OCI-LY3 (cell line): ENCODE results near the gene ATP6V1A.

ENCODE experiments used
- H2AFZ ChIP-seq: fragments of 200-600, 300-600 bp; shearing (Covaris generic); 2 replicates; pipeline ENCODE4 v1.6.0; 2014; ENCODE audit warnings: antibody characterized with exemption, low read depth, low read length
- H3K27ac ChIP-seq: fragments of 200-600, 300-600 bp; sonication (generic); 2 replicates; pipeline ENCODE4 v1.5.1; 2014; ENCODE audit warnings: mild to moderate bottlenecking, low read length, moderate library complexity, mixed read lengths
- H3K27me3 ChIP-seq: fragments of 200-600, 300-600 bp; sonication (generic); 2 replicates; pipeline ENCODE4 v1.6.1; 2014; ENCODE audit warnings: low read depth, low read length, mixed read lengths
- H3K36me3 ChIP-seq: fragments of 200-600, 300-600 bp; sonication (generic); replicated peaks from 2 replicates; pipeline ENCODE3; 2014; ENCODE audit warnings: low read depth, low read length, mixed read lengths
- H3K4me1 ChIP-seq: fragments of 300-600, 200-600 bp; sonication (generic); 2 replicates; pipeline ENCODE4 v1.6.1; 2014; ENCODE audit warnings: low read length, mixed read lengths
- H3K4me2 ChIP-seq: fragments of 200-600, 300-600 bp; sonication (generic); 2 replicates; pipeline ENCODE4 v1.6.1; 2014; ENCODE audit warnings: low read length, mixed read lengths
- H3K4me3 ChIP-seq: fragments of 300-600, 200-600 bp; sonication (generic); 2 replicates; pipeline ENCODE4 v1.5.1; 2014; ENCODE audit warnings: antibody characterized with exemption, mild to moderate bottlenecking, low read length, moderate library complexity
- H3K79me2 ChIP-seq: fragments of 300-600, 200-600 bp; shearing (Covaris generic); 2 replicates; pipeline ENCODE4 v1.6.1; 2014; ENCODE audit warnings: mild to moderate bottlenecking, low read length, mixed read lengths
- H3K9ac ChIP-seq: fragments of 300-600, 200-600 bp; shearing (Covaris generic); 2 replicates; pipeline ENCODE4 v1.6.0; 2014; ENCODE audit warnings: mild to moderate bottlenecking, low read length, moderate library complexity
- H3K9me3 ChIP-seq: fragments of 200-600, 300-600 bp; shearing (Covaris generic); 2 replicates; pipeline ENCODE4 v1.6.1; 2014; ENCODE audit warnings: low read length, mixed read lengths; ENCODE audit not compliant: insufficient read depth
- H4K20me1 ChIP-seq: fragments of 200-600, 300-600 bp; sonication (generic); 2 replicates; pipeline ENCODE4 v1.6.1; 2016; ENCODE audit warnings: low read length, mixed read lengths; ENCODE audit not compliant: insufficient read depth
- CTCF ChIP-seq: fragments of 200-600, 300-600 bp; sonication (generic); IDR thresholded peaks from 2 replicates; pipeline ENCODE4 v1.5.1; 2014; ENCODE audit warnings: antibody characterized with exemption, low read length, low read depth
- EZH2phosphoT487 ChIP-seq: fragments of 200-600 bp; shearing (Covaris generic); IDR thresholded peaks from 2 replicates; pipeline ENCODE4 v1.6.1; 2018; ENCODE audit warnings: antibody characterized with exemption, mixed run types, low read depth

Gene ATP6V1A

GRCh38 chr3:113746548-113747282 lies at the start of gene ATP6V1A:
ATP6V1A (plus strand) TSS chr3:113747035; CDS start chr3:113778754, 31,719 bp downstream.
- H3K9me3 ChIP-seq, result no peaks in the 10 kb centered on the region

GRCh38 chr3:113697500-113698090 lies 49.2 kb upstream of the ATP6V1A start:
- Histone ChIP-seq H3K4me2 (peak overlapping the region; percentile 90), H2AFZ (peak overlapping the region; percentile 96), H3K9ac (peak overlapping the region; percentile 84), H3K9me3 (no peaks in the 10 kb centered on the region), H3K27ac (peak overlapping the region; percentile 48; the same call in 1 of the 2 replicates), H3K4me3 (peak overlapping the region; percentile 89), H3K79me2 (no peaks in the 10 kb centered on the region), H3K4me1 (peaks cover 16% of the 10 kb centered on the region), H3K27me3 (no peaks in the 10 kb centered on the region), H3K36me3 (no peaks in the 10 kb centered on the region), H4K20me1 (no peaks in the 10 kb centered on the region)
- TF ChIP-seq CTCF, result no peak

More at GRCh38 chr3:113746548-113747282, at the start of gene ATP6V1A:
- Histone ChIP-seq H3K4me3 (peak within 1 kb of the TSS; percentile 78), H3K9ac (peak within 1 kb of the TSS; percentile 86), H3K36me3 (peaks cover 7% of the 10 kb centered on the region), H3K27me3 (no peaks in the 10 kb centered on the region), H3K79me2 (peaks cover 67% of the 10 kb centered on the region), H2AFZ (peak within 1 kb of the TSS; percentile 77), H3K4me2 (peak within 1 kb of the TSS; percentile 88), H3K4me1 (peaks cover 44% of the 10 kb centered on the region), H4K20me1 (peaks cover 31% of the 10 kb centered on the region), H3K27ac (peak within 1 kb of the TSS; percentile 85)
- no peak for TF ChIP-seq EZH2phosphoT487

- H3K27me3 ChIP-seq, result no peaks in the 10 kb centered on the region
- no peaks in the 10 kb centered on the region for H4K20me1 ChIP-seq
- H3K9me3 ChIP-seq, result no peaks in the 10 kb centered on the region
- peak overlapping the region; percentile 90 for H3K4me2 ChIP-seq
- peak overlapping the region; percentile 89 for H3K4me3 ChIP-seq
- H3K27ac ChIP-seq, result no peak overlapping the region
- H3K79me2 ChIP-seq, result no peaks in the 10 kb centered on the region
- H3K4me1 ChIP-seq, result peaks cover 16% of the 10 kb centered on the region
- no peak overlapping the region for H2AFZ ChIP-seq
- no peak overlapping the region for H3K9ac ChIP-seq
- TF ChIP-seq EZH2phosphoT487 (no peak), CTCF (no peak)
- H3K36me3 ChIP-seq, result no peaks in the 10 kb centered on the region
Measured at GRCh38 chr3:113698213-113698742, 48.6 kb upstream of the ATP6V1A start.

GRCh38 chr3:113698956-113699355 lies 47.9 kb upstream of the ATP6V1A start:
- H3K79me2 ChIP-seq, result no peaks in the 10 kb centered on the region
- no peak overlapping the region for H3K27ac ChIP-seq
- no peaks in the 10 kb centered on the region for H3K36me3 ChIP-seq
- H3K9me3 ChIP-seq, result no peaks in the 10 kb centered on the region
- no peak overlapping the region for H3K4me3 ChIP-seq
- H3K9ac ChIP-seq, result no peak overlapping the region
- H2AFZ ChIP-seq, result no peak overlapping the region
- no peak overlapping the region for H3K4me2 ChIP-seq
- H4K20me1 ChIP-seq, result no peaks in the 10 kb centered on the region
- TF ChIP-seq CTCF (no peak), EZH2phosphoT487 (no peak)
- H3K4me1 ChIP-seq, result peaks cover 16% of the 10 kb centered on the region
- H3K27me3 ChIP-seq, result no peaks in the 10 kb centered on the region
